Measurements from ENCODE around the gene NXN. TPM values are rescaled to one million over a fixed set of nuclear protein-coding genes. Genes with fewer than 3 reads are reported as not detected.

NXN gene
- total and polyA plus RNA-seq, 2 donors (not counting 1 experiment from before 2014, with no cell fraction given) = 0.04 to 0.17 TPM

- H3K79me2 ChIP-seq (ENCODE audit: control insufficient read depth, insufficient read depth, low read length) = no peaks in the 10 kb centered on the region
- POLR2A ChIA-PET = no interaction called here
- H3K27ac Mint-ChIP-seq = no peak overlapping the region
- ATAC-seq (ENCODE audit: low read depth) = no peak
- no peaks in the 10 kb centered on the region for H3K4me1 ChIP-seq (ENCODE audit: control insufficient read depth in 2 of 2, insufficient read depth in 2 of 2, low read length in 2 of 2)
- intact Hi-C loops (cut with micrococcal nuclease) = no loop called here
- CTCF ChIA-PET = no interaction called here
- H3K9me3 ChIP-seq (ENCODE audit: control extremely low read depth in 1 of 3, control insufficient read depth in 2 of 3, insufficient read depth in 1 of 3, low read length in 2 of 3) = no peaks in the 10 kb centered on the region
- no peaks in the 10 kb centered on the region for H3K9me3 Mint-ChIP-seq (ENCODE audit: insufficient read depth)
- no peak overlapping the region for H3K4me2 ChIP-seq (replicated peaks; ENCODE audit: low read depth, low read length, poor library complexity, severe bottlenecking)
- H3K36me3 ChIP-seq (replicated peaks in 1 of 2; ENCODE audit: control extremely low read depth in 1 of 2, control insufficient read depth in 1 of 2, extremely low read depth in 1 of 2, insufficient read depth in 2 of 2, low read length in 1 of 2) = no peaks in the 10 kb centered on the region
- H3K9ac ChIP-seq (ENCODE audit: low read length) = no peak overlapping the region
- peaks cover 31% of the 10 kb centered on the region for H3K27me3 Mint-ChIP-seq
- H3K4me1 Mint-ChIP-seq = no peaks in the 10 kb centered on the region
- peaks cover 0 to 1% (median 0%) of the 10 kb centered on the region in 4 experiments for H3K27me3 ChIP-seq (replicated peaks in 1 of 4; ENCODE audit: control extremely low read depth in 1 of 4, control insufficient read depth in 3 of 4, insufficient read depth in 4 of 4, low read length in 3 of 4)
- no peak overlapping the region for H3K4me3 ChIP-seq (ENCODE audit: control extremely low read depth in 1 of 5, extremely low read depth in 1 of 5, insufficient read depth in 1 of 5, low read depth in 2 of 5, low read length in 4 of 5)
- no peak for DNase-seq
- H3K4me3 Mint-ChIP-seq = no peak overlapping the region
- no peak overlapping the region for H3K27ac ChIP-seq (ENCODE audit: low read length in 2 of 2)
- H2AFZ ChIP-seq (ENCODE audit: insufficient read depth, low read depth, low read length, poor library complexity, severe bottlenecking) = no peak overlapping the region
- WGBS (ENCODE audit: insufficient coverage) = 64% methylated on average over 22 of the region's 30 CpGs
- TF ChIP-seq EZH2 (IDR thresholded peaks at IDR 0.05; ENCODE audit: borderline replicate concordance, insufficient read depth, low read depth, low read length, poor library complexity, severe bottlenecking) (no peak), CTCF (IDR thresholded peaks at IDR 0.05) (no peak)
- H4K20me1 ChIP-seq (ENCODE audit: control insufficient read depth, insufficient read depth, low read length, poor library complexity, severe bottlenecking) = no peaks in the 10 kb centered on the region
These were observed 109.7 kb downstream of the NXN start for GRCh38 chr17:869567-870525.

- H3K36me3 ChIP-seq (replicated peaks in 1 of 2; ENCODE audit: control extremely low read depth in 1 of 2, control insufficient read depth in 1 of 2, extremely low read depth in 1 of 2, insufficient read depth in 2 of 2, low read length in 1 of 2) = no peaks in the 10 kb centered on the region
- Mint-ChIP-seq H3K4me3 (no peak overlapping the region), H3K27me3 (peaks cover 38% of the 10 kb centered on the region), H3K9me3 (ENCODE audit: insufficient read depth) (no peaks in the 10 kb centered on the region), H3K27ac (no peak overlapping the region), H3K4me1 (no peaks in the 10 kb centered on the region)
- H3K4me2 ChIP-seq (replicated peaks; ENCODE audit: low read depth, low read length, poor library complexity, severe bottlenecking) = no peak overlapping the region
- no peak for DNase-seq
- H3K4me1 ChIP-seq (ENCODE audit: control insufficient read depth in 2 of 2, insufficient read depth in 2 of 2, low read length in 2 of 2) = no peaks in the 10 kb centered on the region
- intact Hi-C loops (cut with micrococcal nuclease) = no loop called here
- H3K4me3 ChIP-seq (ENCODE audit: control extremely low read depth in 1 of 5, extremely low read depth in 1 of 5, insufficient read depth in 1 of 5, low read depth in 2 of 5, low read length in 4 of 5) = no peak overlapping the region
- no peaks in the 10 kb centered on the region for H3K79me2 ChIP-seq (ENCODE audit: control insufficient read depth, insufficient read depth, low read length)
- H3K9me3 ChIP-seq (ENCODE audit: control extremely low read depth in 1 of 3, control insufficient read depth in 2 of 3, insufficient read depth in 1 of 3, low read length in 2 of 3) = no peaks in the 10 kb centered on the region
- no peak overlapping the region for H3K9ac ChIP-seq (ENCODE audit: low read length)
- CTCF ChIA-PET = no interaction called here
- peaks cover 0 to 7% (median 0%) of the 10 kb centered on the region in 4 experiments for H3K27me3 ChIP-seq (replicated peaks in 1 of 4; ENCODE audit: control extremely low read depth in 1 of 4, control insufficient read depth in 3 of 4, insufficient read depth in 4 of 4, low read length in 3 of 4)
- no peak overlapping the region for H3K27ac ChIP-seq (ENCODE audit: low read length in 2 of 2)
- POLR2A ChIA-PET = no interaction called here
- WGBS (ENCODE audit: insufficient coverage) = 80% methylated on average over 6 of the region's 7 CpGs
- TF ChIP-seq CTCF (IDR thresholded peaks at IDR 0.05) (no peak), EZH2 (IDR thresholded peaks at IDR 0.05; ENCODE audit: borderline replicate concordance, insufficient read depth, low read depth, low read length, poor library complexity, severe bottlenecking) (no peak)
- ATAC-seq (ENCODE audit: low read depth) = no peak
- no peaks in the 10 kb centered on the region for H4K20me1 ChIP-seq (ENCODE audit: control insufficient read depth, insufficient read depth, low read length, poor library complexity, severe bottlenecking)
- H2AFZ ChIP-seq (ENCODE audit: insufficient read depth, low read depth, low read length, poor library complexity, severe bottlenecking) = no peak overlapping the region
These were observed 110.5 kb downstream of the NXN start for GRCh38 chr17:869086-869485.

Data from B cell (primary cell).